H1 (cell line): ENCODE measurements around the gene PWP1. TPM values are rescaled to one million over a fixed set of nuclear protein-coding genes. Genes with fewer than 3 reads are reported as not detected.

ENCODE experiments used
- CTCF ChIA-PET: fragments of 300-600 bp; sonication (Branson Sonifier 250); formaldehyde crosslinking; loops from one replicate; lab custom pipeline; 2021; ENCODE audit not compliant: partially characterized antibody; lab: Charles Lee
- POLR2A ChIA-PET: fragments of 300-600 bp; sonication (Branson Sonifier 250); formaldehyde crosslinking; loops from one replicate; lab custom pipeline; 2021; ENCODE audit warnings: inconsistent platforms; ENCODE audit not compliant: partially characterized antibody; lab: Charles Lee
- DNase-seq, 2 experiments: peaks; one replicate each; pipeline versions ENCODE4 v3.0.0 to v3.0.0-alpha.2; 2010 to 2022; ENCODE audit warnings: low spot score in 2 of 2, low read depth in 1 of 2, mixed read lengths in 1 of 2
- FAIRE-seq: peaks from 2 replicates; lab custom pipeline; 2011; peaks lifted over from hg19 to GRCh38; lab: Jason Lieb, UNC
- H2AFZ ChIP-seq: 2 replicates; pipeline ENCODE4 v1.8.1; 2012; ENCODE audit warnings: low read length, inconsistent platforms
- H2AK5ac ChIP-seq: 2 replicates; pipeline ENCODE4 v1.6.1; 2013; ENCODE audit warnings: low read depth, low read length
- H2BK120ac ChIP-seq: replicated peaks from 2 replicates; pipeline ENCODE3; 2013; ENCODE audit warnings: low read depth, low read length, inconsistent platforms
- H2BK12ac ChIP-seq: 2 replicates; pipeline ENCODE4 v1.6.1; 2013; ENCODE audit warnings: low read depth, low read length
- H2BK15ac ChIP-seq: 2 replicates; pipeline ENCODE4 v1.6.1; 2013; ENCODE audit warnings: low read length
- H2BK20ac ChIP-seq: 2 replicates; pipeline ENCODE4 v1.6.1; 2013; ENCODE audit warnings: low read length
- H2BK5ac ChIP-seq: 2 replicates; pipeline ENCODE4 v1.6.1; 2013; ENCODE audit warnings: low read depth, low read length
- H3K14ac ChIP-seq: 2 replicates; pipeline ENCODE4 v1.6.1; 2013; ENCODE audit warnings: inconsistent platforms; ENCODE audit not compliant: insufficient read length
- H3K18ac ChIP-seq: 2 replicates; pipeline ENCODE4 v1.6.1; 2013; ENCODE audit warnings: low read length; ENCODE audit errors: extremely low read depth
- H3K23ac ChIP-seq: 2 replicates; pipeline ENCODE4 v1.6.1; 2013; ENCODE audit warnings: inconsistent platforms; ENCODE audit not compliant: insufficient read length
- H3K23me2 ChIP-seq: 2 replicates; pipeline ENCODE4 v1.6.1; 2013; ENCODE audit warnings: low read depth, low read length
- H3K27ac ChIP-seq: 2 replicates; pipeline ENCODE4 v1.6.1; 2011; ENCODE audit warnings: low read depth, low read length, inconsistent platforms
- H3K27me3 ChIP-seq, 4 experiments: replicated peaks in 1 of 4; 1 replicate in 1 of 4; 2 replicates in 3 of 4; pipeline versions ENCODE4 v1.6.1 to v1.8.1; 2011 to 2013; ENCODE audit warnings: low read length in 3 of 4, mild to moderate bottlenecking in 3 of 4, inconsistent platforms in 2 of 4, mixed read lengths in 2 of 4, moderate library complexity in 1 of 4; ENCODE audit not compliant: control insufficient read depth in 3 of 4, insufficient read depth in 3 of 4; ENCODE audit errors: extremely low read depth in 1 of 4
- H3K36me3 ChIP-seq, 4 experiments: 2 replicates each; pipeline versions ENCODE4 v1.6.1 to v1.8.1; 2011 to 2013; ENCODE audit warnings: mild to moderate bottlenecking in 4 of 4, low read length in 3 of 4, moderate library complexity in 2 of 4, control low read depth in 1 of 4, inconsistent platforms in 1 of 4; ENCODE audit not compliant: insufficient read depth in 4 of 4, control insufficient read depth in 2 of 4
- H3K4ac ChIP-seq: replicated peaks from 2 replicates; pipeline ENCODE3; 2013; ENCODE audit warnings: low read length, low read depth, mixed read lengths, inconsistent platforms; ENCODE audit not compliant: insufficient read length
- H3K4me1 ChIP-seq, 4 experiments: replicated peaks in 1 of 4; 1 replicate in 1 of 4; 2 replicates in 3 of 4; pipeline versions ENCODE4 v1.6.1 to v1.8.1; 2011 to 2013; ENCODE audit warnings: low read length in 3 of 4, inconsistent platforms in 2 of 4, mixed read lengths in 1 of 4; ENCODE audit not compliant: insufficient read depth in 4 of 4, control insufficient read depth in 3 of 4
- H3K4me2 ChIP-seq, 2 experiments: 2 replicates each; pipeline versions ENCODE4 v1.6.1 to v1.8.1; 2011 to 2013; ENCODE audit warnings: low read depth in 2 of 2, low read length in 2 of 2, control low read depth in 1 of 2, inconsistent platforms in 1 of 2, mild to moderate bottlenecking in 1 of 2; ENCODE audit not compliant: insufficient read depth in 1 of 2
- H3K4me3 ChIP-seq, 4 experiments: fragments of 200-600, 300-600 bp in 1 of 4; sonication (generic), shearing (Covaris generic), sonication (Bioruptor Twin) in 1 of 4; 2 replicates each; pipeline versions ENCODE4 v1.5.1 to v1.8.1; 2011 to 2016; ENCODE audit warnings: low read length in 4 of 4, low read depth in 3 of 4, control low read depth in 2 of 4, inconsistent platforms in 2 of 4, mild to moderate bottlenecking in 2 of 4, mixed read lengths in 1 of 4, moderate library complexity in 1 of 4; ENCODE audit not compliant: insufficient read depth in 2 of 4; ENCODE audit errors: extremely low read depth in 1 of 4
- H3K56ac ChIP-seq: replicated peaks from 2 replicates; pipeline ENCODE3; 2013; ENCODE audit warnings: low read depth, mild to moderate bottlenecking, mixed read lengths, low read length, inconsistent platforms; ENCODE audit not compliant: insufficient read length
- H3K79me1 ChIP-seq: 2 replicates; pipeline ENCODE4 v1.6.1; 2013; ENCODE audit warnings: low read depth, low read length, control low read depth
- H3K79me2 ChIP-seq, 2 experiments: 2 replicates each; pipeline versions ENCODE4 v1.6.1 to v1.8.1; 2012 to 2013; ENCODE audit warnings: low read length in 2 of 2, mild to moderate bottlenecking in 2 of 2, inconsistent platforms in 1 of 2; ENCODE audit not compliant: insufficient read depth in 2 of 2, control insufficient read depth in 1 of 2
- H3K9ac ChIP-seq, 4 experiments: replicated peaks in 1 of 4; 1 replicate in 1 of 4; 2 replicates in 3 of 4; pipeline versions ENCODE4 v1.6.1 to v1.8.1; 2011 to 2013; ENCODE audit warnings: low read depth in 3 of 4, low read length in 3 of 4, control low read depth in 2 of 4, mild to moderate bottlenecking in 2 of 4, moderate library complexity in 2 of 4, inconsistent platforms in 1 of 4; ENCODE audit errors: extremely low read depth in 1 of 4
- H3K9me3 ChIP-seq, 2 experiments: 2 replicates each; pipeline versions ENCODE4 v1.6.1 to v1.8.1; 2012 to 2013; ENCODE audit warnings: mild to moderate bottlenecking in 2 of 2, moderate library complexity in 2 of 2, control low read depth in 1 of 2, inconsistent platforms in 1 of 2, low read depth in 1 of 2, low read length in 1 of 2, mixed read lengths in 1 of 2; ENCODE audit not compliant: insufficient read depth in 2 of 2
- H4K20me1 ChIP-seq, 2 experiments: replicated peaks in 1 of 2; 2 replicates each; pipeline versions ENCODE3 to v1.8.1; 2011 to 2013; ENCODE audit warnings: inconsistent platforms in 2 of 2, low read length in 2 of 2, mild to moderate bottlenecking in 1 of 2; ENCODE audit not compliant: insufficient read depth in 2 of 2, control insufficient read depth in 1 of 2
- H4K5ac ChIP-seq: 2 replicates; pipeline ENCODE4 v1.6.1; 2013; ENCODE audit warnings: low read length, low read depth, mixed read lengths, inconsistent platforms; ENCODE audit not compliant: insufficient read length
- H4K8ac ChIP-seq: 2 replicates; pipeline ENCODE4 v1.8.0; 2013; ENCODE audit warnings: mild to moderate bottlenecking, moderate library complexity, low read length, inconsistent platforms; ENCODE audit not compliant: insufficient read depth; ENCODE audit errors: extremely low read depth
- H4K91ac ChIP-seq: replicated peaks from 2 replicates; pipeline ENCODE3; 2013; ENCODE audit warnings: low read length, mixed read lengths, inconsistent platforms; ENCODE audit not compliant: insufficient read length
- CEBPB ChIP-seq: IDR thresholded peaks from 2 replicates; pipeline ENCODE4 v1.6.1; 2012; ENCODE audit warnings: low read depth, low read length
- CHD2 ChIP-seq: IDR thresholded peaks from 2 replicates; pipeline ENCODE4 v1.6.1; 2012; ENCODE audit warnings: low read length, improper control_type of control experiment
- EP300 ChIP-seq, 2 experiments: IDR thresholded peaks; 1 replicate in 1 of 2; 2 replicates in 1 of 2; pipeline ENCODE4 v1.6.1; 2011 to 2012; ENCODE audit warnings: low read depth in 2 of 2, low read length in 2 of 2, mild to moderate bottlenecking in 2 of 2, borderline replicate concordance in 1 of 2, inconsistent platforms in 1 of 2, moderate library complexity in 1 of 2
- GTF2F1 ChIP-seq: IDR thresholded peaks from 2 replicates; pipeline ENCODE4 v1.6.1; 2012; ENCODE audit warnings: low read depth, low read length, improper control_type of control experiment, borderline replicate concordance
- JUND ChIP-seq: IDR thresholded peaks from 2 replicates; pipeline ENCODE4 v1.6.1; 2011; ENCODE audit warnings: mild to moderate bottlenecking, improper control_type of control experiment, low read length
- POU5F1 ChIP-seq: IDR thresholded peaks from 2 replicates; pipeline ENCODE4 v1.6.1; 2011; ENCODE audit warnings: low read depth, mild to moderate bottlenecking, low read length, moderate library complexity
- RAD21 ChIP-seq, 2 experiments: IDR thresholded peaks in 1 of 2; conservative IDR thresholded peaks in 1 of 2; 2 replicates each; pipeline ENCODE4 v1.6.1; 2011; ENCODE audit warnings: low read depth in 2 of 2, low read length in 2 of 2, improper control_type of control experiment in 1 of 2, inconsistent platforms in 1 of 2, mild to moderate bottlenecking in 1 of 2, moderate library complexity in 1 of 2
- SP2 ChIP-seq: IDR thresholded peaks from 2 replicates; pipeline ENCODE4 v1.6.1; 2012; ENCODE audit warnings: mild to moderate bottlenecking, low read length, inconsistent platforms
- SUZ12 ChIP-seq: fragments of 200-600 bp; sonication (generic); IDR thresholded peaks from 2 replicates; pipeline ENCODE4 v1.6.1; 2012; ENCODE audit warnings: mild to moderate bottlenecking, inconsistent platforms, low read length, moderate library complexity, mixed read lengths
- WGBS, 2 experiments: shearing (Covaris generic) in 1 of 2; methylation state at CpG; one replicate each; pipeline versions ENCODE4 v1.1.6 to v1.1.7; 2013 to 2015; ENCODE audit warnings: low lambda C conversion rate in 2 of 2, mixed read lengths in 2 of 2, inconsistent platforms in 1 of 2, low coverage in 1 of 2, missing lambda C conversion rate in 1 of 2; ENCODE audit not compliant: insufficient replicate concordance in 2 of 2, insufficient coverage in 1 of 2, insufficient read length in 1 of 2; ENCODE audit errors: extremely low coverage in 1 of 2, missing lambda C conversion rate in 1 of 2; 5-methylcytosine and 5-hydroxymethylcytosine counted together
- polyA plus RNA-seq, 7 experiments: library from polyadenylated mRNA; depleted of rRNA in 3 of 7; stranded (reverse) in 5 of 7; unstranded in 2 of 7; fragments of >200 nt in 5 of 7; fragments of 200-250 nt in 2 of 7; gene quantifications; 1 replicate in 5 of 7; 2 replicates in 1 of 7; 4 replicates in 1 of 7; pipeline versions ENCODE4 v1.2.1 to v1.2.3, GENCODE V29; 2011 to 2013; ENCODE audit warnings: missing spikeins in 2 of 7, mixed read lengths in 2 of 7
- total RNA-seq: library from RNA; stranded (reverse); fragmentation: NEBNext Ultra II Directional; extraction: Animal tissue kit (Norgen Biotek cat#: 25700); gene quantifications from 2 replicates; pipeline ENCODE4 v1.2.1, GENCODE V29; 2021

PWP1 gene
- total and polyA plus RNA-seq, 2 of the 8 experiments (the other 6 are each of a cell fraction or from before 2014, with no cell fraction given), result 57.8 to 78.5 TPM

DNA sequence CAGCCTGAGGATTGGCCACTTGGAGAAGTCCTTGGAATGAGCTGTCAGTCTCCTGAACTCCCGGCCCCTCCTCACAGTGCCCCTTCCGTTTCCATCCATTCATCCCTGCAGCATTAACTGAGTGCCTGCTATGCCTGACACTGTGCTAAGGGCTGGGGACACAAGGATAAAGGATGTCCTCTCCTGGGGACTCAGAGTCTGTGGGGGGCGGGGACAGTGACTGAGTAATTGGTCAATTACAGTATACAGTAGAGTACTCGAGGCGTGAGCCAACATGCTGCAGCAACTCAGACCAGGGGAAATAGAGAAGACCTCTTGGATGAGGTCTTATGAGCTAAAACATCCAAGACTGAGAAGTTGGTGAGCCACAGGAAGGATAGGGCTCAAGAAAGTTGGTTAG, 43.4 kb upstream of the PWP1 start:
- no peak overlapping the region for H2AK5ac ChIP-seq
- no peak overlapping the region for H4K91ac ChIP-seq
- no peak overlapping the region for H2BK5ac ChIP-seq
- H2BK12ac ChIP-seq, result no peak overlapping the region
- no peaks in the 10 kb centered on the region for H4K20me1 ChIP-seq
- DNase-seq (no peak), FAIRE-seq (no peak)
- H4K8ac ChIP-seq, result no peak overlapping the region; the same call in 1 of the 2 replicates
- H3K79me1 ChIP-seq, result no peaks in the 10 kb centered on the region
- no peak overlapping the region for H3K4me2 ChIP-seq
- H2AFZ ChIP-seq, result no peak overlapping the region
- H4K5ac ChIP-seq, result no peak overlapping the region
- H3K23me2 ChIP-seq, result no peaks in the 10 kb centered on the region; the same call in 1 of the 2 replicates
- H3K9me3 ChIP-seq, result no peaks in the 10 kb centered on the region
- H3K14ac ChIP-seq, result no peak overlapping the region
- H2BK20ac ChIP-seq, result no peak overlapping the region
- H3K4ac ChIP-seq, result no peak overlapping the region
- peaks cover 13 to 16% (median 14%) of the 10 kb centered on the region in 4 experiments for H3K4me1 ChIP-seq
- no peak overlapping the region for H3K56ac ChIP-seq
- H2BK120ac ChIP-seq, result no peak overlapping the region
- no peaks in the 10 kb centered on the region for H3K27me3 ChIP-seq
- no peak overlapping the region for H3K23ac ChIP-seq
- 87% methylated on average over 5 of the region's 5 CpGs; no CpG with 5 or more reads in 1 of the 2 experiments for WGBS, 2 experiments
- H3K36me3 ChIP-seq, result peaks cover 0 to 2% (median 0%) of the 10 kb centered on the region in 4 experiments; a peak in 1 of 8 replicates
- ChIA-PET POLR2A (interaction anchor here (4.2 kb wide), 1 partner anchor 7 kb away, joined by 46 read pairs; no protein-coding TSS in a partner anchor), CTCF (interaction anchor here (0.9 to 1.2 kb wide), 2 partner anchors 19 to 237 kb away, joined by 3 to 6 read pairs; no protein-coding TSS in a partner anchor)
- H3K9ac ChIP-seq, result no peak overlapping the region
- no peak overlapping the region for H3K4me3 ChIP-seq
- H2BK15ac ChIP-seq, result no peak overlapping the region
- H3K79me2 ChIP-seq, result no peaks in the 10 kb centered on the region
- H3K18ac ChIP-seq, result no peak overlapping the region
- H3K27ac ChIP-seq, result no peak overlapping the region
- TF ChIP-seq POU5F1, result no peak
- TF ChIP-seq SP2, result no peak
- no peak for TF ChIP-seq GTF2F1
- TF ChIP-seq SUZ12, result no peak
- no peak for TF ChIP-seq CEBPB
- no peak for TF ChIP-seq RAD21 (IDR thresholded peaks at IDR 0.05 in 1 of 2, conservative IDR thresholded peaks at IDR 0.05 in 1 of 2; ENCODE audit: low read depth in 2 of 2, low read length in 2 of 2)
- no peak for TF ChIP-seq JUND
- TF ChIP-seq EP300 (IDR thresholded peaks at IDR 0.05; ENCODE audit: borderline replicate concordance in 1 of 2, low read depth in 2 of 2, low read length in 2 of 2), result no peak
- TF ChIP-seq CHD2, result no peak
